ENCODE measurements around the gene CERS6.

Gene CERS6

GRCh38 chr2:168445960-168446359, 10.1 kb upstream of the CERS6 start:
- no peak for DNase-seq

GRCh38 chr2:168448980-168449379, 7.1 kb upstream of the CERS6 start:
- DNase-seq, result no peak

- no peak for DNase-seq
Measured at GRCh38 chr2:168449419-168449818, 6.7 kb upstream of the CERS6 start.

DNA sequence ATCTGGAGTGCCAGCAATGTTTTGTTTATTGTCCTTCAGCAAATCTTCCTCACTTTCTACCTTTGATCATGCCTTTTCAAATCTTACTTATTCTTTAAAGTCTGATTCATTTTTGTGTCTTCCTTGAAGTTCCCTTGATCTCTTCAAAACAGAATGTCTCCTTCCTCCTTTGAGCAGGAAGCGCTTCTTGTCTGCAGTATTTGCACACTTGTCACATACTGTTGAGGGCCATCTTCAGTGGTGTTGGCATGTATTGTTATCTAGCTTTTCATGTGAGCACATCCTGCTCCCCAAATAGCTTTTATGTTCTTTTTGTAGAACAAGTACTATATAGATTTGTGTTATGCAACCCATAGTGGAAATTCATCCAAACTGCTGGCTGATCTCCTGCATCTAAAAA, 5.9 kb upstream of the CERS6 start:
- DNase-seq, result no peak

DNA sequence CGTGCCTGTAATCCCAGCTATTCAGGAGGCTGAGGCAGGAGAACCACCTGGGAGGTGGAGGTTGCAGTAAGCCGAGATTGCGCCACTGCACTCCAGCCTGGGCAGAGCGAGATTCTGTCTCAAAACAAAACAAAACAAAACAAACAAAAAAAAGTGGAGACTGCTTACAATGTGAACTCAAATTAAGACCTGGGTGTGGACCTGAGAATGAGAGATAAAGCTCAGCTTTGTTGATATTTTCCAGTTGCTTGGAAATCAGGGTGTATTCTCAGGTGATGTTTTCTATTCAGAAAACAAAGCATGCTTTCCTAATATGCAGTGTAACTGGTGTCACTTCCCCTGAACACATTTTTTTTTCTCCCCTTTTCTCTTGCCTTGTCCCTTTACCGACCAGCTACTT, 5.3 kb upstream of the CERS6 start:
- DNase-seq, result no peak

- no peak for DNase-seq
Measured at GRCh38 chr2:168452781-168453180, 3.3 kb upstream of the CERS6 start.

DNA sequence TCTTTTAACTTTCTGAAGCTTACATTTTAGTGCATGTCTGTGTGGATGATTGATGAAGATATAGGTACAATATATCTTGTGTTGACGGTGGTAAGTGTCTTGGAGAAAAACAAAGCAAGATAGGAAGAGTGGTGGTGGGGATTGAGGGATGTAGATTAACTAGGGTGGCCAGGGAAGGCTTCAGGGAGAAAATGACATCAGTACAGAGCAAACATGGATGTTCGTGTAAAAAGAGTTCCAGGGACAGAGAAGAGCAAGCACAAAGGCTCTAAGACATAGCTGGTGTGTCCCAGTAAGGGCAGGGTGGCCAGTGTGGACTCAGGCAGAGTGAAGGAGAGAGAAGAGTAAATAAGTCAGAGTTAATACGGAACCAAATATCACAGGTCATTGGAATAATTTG, 2.7 kb upstream of the CERS6 start:
- DNase-seq, result no peak

DNA sequence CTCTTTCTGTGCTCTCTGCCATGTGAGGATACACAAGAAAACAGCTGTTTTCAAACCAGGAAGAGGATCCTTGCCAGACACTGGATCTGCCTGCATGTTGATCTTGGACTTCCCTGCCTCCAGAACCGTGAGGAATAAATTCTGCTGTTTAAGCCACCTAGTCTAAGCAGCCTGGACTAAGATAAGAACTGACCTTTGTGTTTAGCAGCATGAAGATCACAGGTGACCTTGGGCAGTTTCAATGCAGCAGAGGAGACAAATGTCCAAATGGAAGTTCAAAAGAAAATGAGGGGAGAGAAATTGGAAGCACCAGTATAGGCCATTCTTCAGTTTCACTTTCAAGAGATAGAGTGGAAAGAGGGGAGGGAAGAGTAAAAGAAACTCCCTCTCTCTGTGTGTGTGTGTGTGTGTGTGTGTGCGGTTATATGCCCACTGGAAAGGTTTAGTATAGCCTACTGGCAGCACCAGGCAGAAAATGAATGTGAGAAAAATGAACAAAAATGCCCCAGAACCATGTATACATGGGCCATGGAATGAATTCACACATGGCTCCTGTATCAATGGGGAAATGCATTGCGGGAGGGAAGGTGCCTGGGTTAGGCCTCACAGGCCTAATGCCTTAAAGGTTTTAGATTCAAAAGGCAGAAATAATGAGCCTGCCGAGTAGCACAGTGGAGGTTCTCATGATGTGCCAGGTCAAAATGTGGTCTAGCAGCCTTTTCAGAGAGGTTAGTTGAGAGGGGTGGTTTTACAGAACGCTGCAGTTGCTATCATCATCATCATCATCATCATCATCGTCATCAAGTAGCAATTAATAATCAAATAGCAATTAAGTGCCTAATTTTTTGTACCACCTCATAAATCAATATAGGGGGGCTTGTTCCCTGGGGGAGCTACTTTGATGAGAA, 1.1 kb upstream of the CERS6 start:
- DNase-seq, result no peak

- DNase-seq, result peak; percentile 8
Measured at GRCh38 chr2:168456521-168457189, 583 bp downstream of the CERS6 start.

GRCh38 chr2:168457190-168457895, 1.3 kb downstream of the CERS6 start:
- DNase-seq, result no peak

GRCh38 chr2:168458139-168458538, 2.1 kb downstream of the CERS6 start:
- no peak for DNase-seq

- DNase-seq, result no peak
Measured at GRCh38 chr2:168459256-168459655, 3.2 kb downstream of the CERS6 start.

GRCh38 chr2:168460571-168460970, 4.5 kb downstream of the CERS6 start:
- DNase-seq, result no peak

GRCh38 chr2:168461178-168461941, 5.3 kb downstream of the CERS6 start:
- DNase-seq, result no peak

GRCh38 chr2:168461942-168462331, 5.9 kb downstream of the CERS6 start:
- no peak for DNase-seq

GRCh38 chr2:168462543-168463045, 6.5 kb downstream of the CERS6 start:
- DNase-seq, result no peak

- DNase-seq, result no peak
Measured at GRCh38 chr2:168465594-168465993, 9.5 kb downstream of the CERS6 start.

- no peak for DNase-seq
Measured at GRCh38 chr2:168466190-168466737, 10.2 kb downstream of the CERS6 start.

DNA sequence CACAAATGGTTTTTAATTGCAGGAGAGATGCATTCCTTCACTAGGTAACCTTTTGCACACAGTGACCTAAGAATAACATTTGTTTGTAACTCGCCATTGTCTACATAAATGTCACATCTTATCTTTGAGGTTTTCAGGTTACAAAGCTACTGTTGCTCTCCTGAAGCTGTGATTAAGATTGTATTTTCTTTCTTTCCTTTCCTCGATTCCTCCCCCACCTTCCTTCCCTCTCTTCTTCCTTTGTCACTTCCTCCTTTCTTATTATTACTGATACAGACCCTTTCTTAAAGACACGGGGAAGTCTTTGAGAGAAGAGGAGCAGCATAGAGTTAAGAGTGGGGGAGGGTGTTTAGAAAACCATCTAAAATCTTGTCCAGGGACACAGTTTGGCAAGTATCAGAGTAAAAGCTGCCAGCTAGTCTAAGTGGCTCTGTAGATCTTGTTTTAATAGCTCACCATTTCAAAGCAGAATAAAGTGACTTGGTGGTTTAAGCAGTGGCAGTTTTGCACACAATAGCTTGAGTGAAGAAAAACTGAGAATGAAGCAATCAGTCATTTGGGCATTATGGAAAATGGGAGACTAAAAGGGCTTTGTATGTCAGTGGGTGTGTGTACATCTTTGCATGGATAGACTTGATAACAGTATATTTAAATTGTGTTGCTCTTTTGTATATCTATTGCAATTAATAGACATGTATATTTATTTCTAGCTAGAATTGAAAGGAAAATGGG, 10.9 kb downstream of the CERS6 start:
- DNase-seq, result no peak

- no peak for DNase-seq
Measured at GRCh38 chr2:168467729-168468128, 11.7 kb downstream of the CERS6 start.

GRCh38 chr2:168468354-168468753, 12.3 kb downstream of the CERS6 start:
- no peak for DNase-seq
